GM12892 (cell line): ENCODE measurements around the gene CARTPT.

ENCODE experiments used
- POLR2A ChIP-seq: IDR thresholded peaks from 2 replicates; pipeline ENCODE4 v1.6.1; 2011; ENCODE audit warnings: low read depth, low read length, control low read depth
- TAF1 ChIP-seq: IDR thresholded peaks from 2 replicates; pipeline ENCODE4 v1.6.1; 2011; ENCODE audit warnings: low read depth, mild to moderate bottlenecking, control low read depth, low read length, borderline replicate concordance

GRCh38 chr5:71732011-71732410 is 12.9 kb downstream of the CARTPT start:
- no peak for TF ChIP-seq POLR2A
- no peak for TF ChIP-seq TAF1
